H1 (cell line): ENCODE data around the gene EYA2.

Source experiments
- EP300 ChIP-seq, 2 experiments: IDR thresholded peaks; 1 replicate in 1 of 2; 2 replicates in 1 of 2; pipeline ENCODE4 v1.6.1; 2011 to 2012; ENCODE audit warnings: low read depth in 2 of 2, low read length in 2 of 2, mild to moderate bottlenecking in 2 of 2, borderline replicate concordance in 1 of 2, inconsistent platforms in 1 of 2, moderate library complexity in 1 of 2
- EZH2 ChIP-seq: fragments of 200-600 bp; sonication (generic); IDR thresholded peaks from 2 replicates; pipeline ENCODE4 v1.7.1; 2012; ENCODE audit warnings: low read depth, mild to moderate bottlenecking, moderate library complexity, low read length, inconsistent platforms; ENCODE audit not compliant: severe bottlenecking
- MAFK ChIP-seq: IDR thresholded peaks from 2 replicates; pipeline ENCODE4 v1.6.1; 2012; ENCODE audit warnings: low read depth, mild to moderate bottlenecking, improper control_type of control experiment, low read length
- POLR2A ChIP-seq, 2 experiments: IDR thresholded peaks; 1 replicate in 1 of 2; 2 replicates in 1 of 2; pipeline ENCODE4 v1.6.1; 2011; ENCODE audit warnings: low read depth in 2 of 2, low read length in 2 of 2, mild to moderate bottlenecking in 2 of 2; ENCODE audit errors: control extremely low read depth in 1 of 2
- RFX5 ChIP-seq: IDR thresholded peaks from 2 replicates; pipeline ENCODE4 v1.6.1; 2011; ENCODE audit warnings: low read depth, low read length, improper control_type of control experiment, borderline replicate concordance
- SP1 ChIP-seq: IDR thresholded peaks from 2 replicates; pipeline ENCODE4 v1.6.1; 2011; ENCODE audit warnings: low read depth, low read length
- TAF7 ChIP-seq: optimal IDR thresholded peaks from 2 replicates; pipeline ENCODE3; 2011; ENCODE audit warnings: low read depth, mild to moderate bottlenecking, inconsistent platforms, low read length, moderate library complexity, borderline replicate concordance
- TF ChIP-seq, protein P1 (sequence below), 3 experiments: IDR thresholded peaks; 1 replicate in 2 of 3; 2 replicates in 1 of 3; pipeline versions ENCODE4 v1.5.1 to v1.6.1; 2011; ENCODE audit warnings: low read length in 3 of 3, mild to moderate bottlenecking in 3 of 3, inconsistent platforms in 2 of 3, low read depth in 1 of 3, moderate library complexity in 1 of 3; ENCODE audit not compliant: insufficient read depth in 1 of 3; ENCODE audit errors: control extremely low read depth in 1 of 3
- TF ChIP-seq, protein P2 (sequence below): IDR thresholded peaks from 2 replicates; pipeline ENCODE4 v1.6.1; 2012; ENCODE audit warnings: inconsistent platforms

GRCh38 chr20:46991880-46992639 lies 97.4 kb downstream of the EYA2 start:
- TF ChIP-seq, protein P1, sequence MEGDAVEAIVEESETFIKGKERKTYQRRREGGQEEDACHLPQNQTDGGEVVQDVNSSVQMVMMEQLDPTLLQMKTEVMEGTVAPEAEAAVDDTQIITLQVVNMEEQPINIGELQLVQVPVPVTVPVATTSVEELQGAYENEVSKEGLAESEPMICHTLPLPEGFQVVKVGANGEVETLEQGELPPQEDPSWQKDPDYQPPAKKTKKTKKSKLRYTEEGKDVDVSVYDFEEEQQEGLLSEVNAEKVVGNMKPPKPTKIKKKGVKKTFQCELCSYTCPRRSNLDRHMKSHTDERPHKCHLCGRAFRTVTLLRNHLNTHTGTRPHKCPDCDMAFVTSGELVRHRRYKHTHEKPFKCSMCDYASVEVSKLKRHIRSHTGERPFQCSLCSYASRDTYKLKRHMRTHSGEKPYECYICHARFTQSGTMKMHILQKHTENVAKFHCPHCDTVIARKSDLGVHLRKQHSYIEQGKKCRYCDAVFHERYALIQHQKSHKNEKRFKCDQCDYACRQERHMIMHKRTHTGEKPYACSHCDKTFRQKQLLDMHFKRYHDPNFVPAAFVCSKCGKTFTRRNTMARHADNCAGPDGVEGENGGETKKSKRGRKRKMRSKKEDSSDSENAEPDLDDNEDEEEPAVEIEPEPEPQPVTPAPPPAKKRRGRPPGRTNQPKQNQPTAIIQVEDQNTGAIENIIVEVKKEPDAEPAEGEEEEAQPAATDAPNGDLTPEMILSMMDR (IDR thresholded peaks at IDR 0.05; ENCODE audit: control extremely low read depth in 1 of 3, insufficient read depth in 1 of 3, low read depth in 1 of 3, low read length in 3 of 3), result no peak
- TF ChIP-seq EP300 (IDR thresholded peaks at IDR 0.05; ENCODE audit: borderline replicate concordance in 1 of 2, low read depth in 2 of 2, low read length in 2 of 2) (no peak), EZH2 (no peak), TAF7 (no peak), RFX5 (no peak), POLR2A (IDR thresholded peaks at IDR 0.05; ENCODE audit: control extremely low read depth in 1 of 2, low read depth in 2 of 2, low read length in 2 of 2) (no peak), MAFK (no peak), SP1 (no peak)
- TF ChIP-seq, protein P2, sequence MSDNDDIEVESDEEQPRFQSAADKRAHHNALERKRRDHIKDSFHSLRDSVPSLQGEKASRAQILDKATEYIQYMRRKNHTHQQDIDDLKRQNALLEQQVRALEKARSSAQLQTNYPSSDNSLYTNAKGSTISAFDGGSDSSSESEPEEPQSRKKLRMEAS, result no peak
